Liver (tissue), 3 donors: ENCODE measurements around the gene RHOT1.
"Not testable (repeated sequence)": the region's sequence is repeated elsewhere in the genome, so short reads cannot be mapped to it uniquely, and the experiment has no call there.

Experiments
- TF ChIP-seq, protein P1 (sequence below): fragments of 150-350 bp; IDR thresholded peaks from 2 replicates; pipeline ENCODE4 v1.5.1; 2017; ENCODE audit warnings: improper control_type of control experiment, low read depth, low read length; ENCODE audit not compliant: missing input control
- TF ChIP-seq, protein P2 (sequence below): IDR thresholded peaks from 2 replicates; pipeline ENCODE4 v1.6.1; 2016; ENCODE audit warnings: antibody characterized with exemption
- donor health status: healthy.
- donor health status: healthy.

DNA sequence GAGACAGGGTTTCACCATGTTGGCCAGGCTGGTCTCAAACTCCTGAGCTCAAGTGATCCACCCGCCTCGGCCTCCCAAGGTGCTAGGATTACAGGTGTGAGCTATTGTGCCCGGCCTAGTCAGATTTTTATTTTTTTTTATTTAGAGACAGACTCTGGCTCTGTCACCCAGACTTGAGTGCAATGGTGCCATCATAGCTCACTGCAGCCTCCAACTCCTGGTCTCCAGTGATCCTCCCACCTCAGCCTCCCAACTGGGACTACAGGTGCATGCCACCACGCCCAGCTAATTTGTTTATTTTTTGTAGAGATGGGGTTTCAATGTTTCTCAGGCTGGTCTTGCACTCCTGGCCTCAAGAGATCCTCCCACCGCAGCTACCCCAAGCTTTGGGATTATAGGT lies 2.8 kb upstream of the RHOT1 start:
- TF ChIP-seq, protein P1, sequence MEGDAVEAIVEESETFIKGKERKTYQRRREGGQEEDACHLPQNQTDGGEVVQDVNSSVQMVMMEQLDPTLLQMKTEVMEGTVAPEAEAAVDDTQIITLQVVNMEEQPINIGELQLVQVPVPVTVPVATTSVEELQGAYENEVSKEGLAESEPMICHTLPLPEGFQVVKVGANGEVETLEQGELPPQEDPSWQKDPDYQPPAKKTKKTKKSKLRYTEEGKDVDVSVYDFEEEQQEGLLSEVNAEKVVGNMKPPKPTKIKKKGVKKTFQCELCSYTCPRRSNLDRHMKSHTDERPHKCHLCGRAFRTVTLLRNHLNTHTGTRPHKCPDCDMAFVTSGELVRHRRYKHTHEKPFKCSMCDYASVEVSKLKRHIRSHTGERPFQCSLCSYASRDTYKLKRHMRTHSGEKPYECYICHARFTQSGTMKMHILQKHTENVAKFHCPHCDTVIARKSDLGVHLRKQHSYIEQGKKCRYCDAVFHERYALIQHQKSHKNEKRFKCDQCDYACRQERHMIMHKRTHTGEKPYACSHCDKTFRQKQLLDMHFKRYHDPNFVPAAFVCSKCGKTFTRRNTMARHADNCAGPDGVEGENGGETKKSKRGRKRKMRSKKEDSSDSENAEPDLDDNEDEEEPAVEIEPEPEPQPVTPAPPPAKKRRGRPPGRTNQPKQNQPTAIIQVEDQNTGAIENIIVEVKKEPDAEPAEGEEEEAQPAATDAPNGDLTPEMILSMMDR, result not testable (repeated sequence)
- TF ChIP-seq, protein P2, sequence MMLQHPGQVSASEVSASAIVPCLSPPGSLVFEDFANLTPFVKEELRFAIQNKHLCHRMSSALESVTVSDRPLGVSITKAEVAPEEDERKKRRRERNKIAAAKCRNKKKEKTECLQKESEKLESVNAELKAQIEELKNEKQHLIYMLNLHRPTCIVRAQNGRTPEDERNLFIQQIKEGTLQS, result not testable (repeated sequence)
